Activated naive CD4-positive, alpha-beta T cell treated with Interleukin-2 at 50 U/mL for 16 hours (primary cell): Measurements from ENCODE around the gene POLG2.
"Not testable (repeated sequence)": the region's sequence is repeated elsewhere in the genome, so short reads cannot be mapped to it uniquely, and the experiment has no call there.

Experiments used
- DNase-seq: peaks from one replicate; pipeline ENCODE4 v3.0.0-alpha.2; 2020

The POLG2 gene

DNA sequence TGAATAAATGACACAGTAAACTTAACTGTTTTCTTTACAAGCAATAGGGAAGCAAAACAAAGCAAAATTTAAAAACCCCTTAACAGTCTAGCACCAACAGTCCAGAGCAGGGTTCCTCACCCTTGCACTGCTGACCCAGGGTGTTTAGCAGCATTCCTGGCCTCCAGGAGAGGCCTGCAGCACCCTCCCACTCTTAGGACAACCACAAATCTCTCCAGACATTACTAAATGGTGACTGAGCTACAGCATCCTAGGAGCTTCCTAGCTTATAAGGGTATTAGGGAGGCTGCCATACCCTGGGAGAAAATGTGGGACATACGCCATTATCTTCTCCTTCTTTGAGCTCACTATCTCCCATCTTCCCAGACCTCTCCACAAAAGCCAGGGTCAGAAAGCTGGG lies 15.9 kb downstream of the POLG2 start:
- DNase-seq, result no peak

DNA sequence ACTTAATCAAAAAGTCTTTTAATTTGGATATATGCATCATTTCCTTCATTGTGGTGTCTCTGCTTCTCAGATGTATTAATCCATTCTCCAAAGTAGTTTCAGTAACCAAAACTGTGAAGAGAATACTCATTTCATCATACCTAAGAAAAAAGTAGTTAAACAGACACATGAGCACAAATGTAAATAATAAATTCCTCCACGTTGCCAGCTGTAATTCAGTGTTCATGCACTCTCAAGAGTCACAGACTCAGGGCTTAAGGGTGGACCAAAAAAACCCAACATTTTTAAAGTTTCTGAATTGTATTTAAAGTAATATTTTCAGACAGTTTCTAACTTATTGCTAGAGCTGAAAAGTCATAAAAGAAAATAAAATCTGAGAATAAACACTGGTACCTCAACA lies 19.0 kb downstream of the POLG2 start:
- DNase-seq, result no peak

DNA sequence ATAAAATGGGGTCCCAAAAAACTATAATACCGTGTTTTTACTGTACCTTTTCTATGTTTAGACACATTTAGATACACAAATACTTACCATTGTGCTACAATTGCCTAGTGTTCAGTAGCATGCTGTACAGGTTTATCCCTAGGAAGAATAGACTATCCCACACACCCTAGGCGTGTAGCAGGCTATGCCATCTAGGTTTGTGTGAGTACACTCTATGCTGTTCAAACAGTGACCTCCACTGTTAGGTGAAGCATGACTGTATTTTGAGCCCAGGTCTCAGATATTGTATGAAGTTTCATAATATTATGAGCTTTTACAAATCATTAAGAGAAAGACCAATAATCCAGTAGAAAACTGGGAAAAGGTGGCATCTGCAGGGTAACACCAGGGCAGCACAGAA lies 24.3 kb downstream of the POLG2 start:
- no peak for DNase-seq

DNA sequence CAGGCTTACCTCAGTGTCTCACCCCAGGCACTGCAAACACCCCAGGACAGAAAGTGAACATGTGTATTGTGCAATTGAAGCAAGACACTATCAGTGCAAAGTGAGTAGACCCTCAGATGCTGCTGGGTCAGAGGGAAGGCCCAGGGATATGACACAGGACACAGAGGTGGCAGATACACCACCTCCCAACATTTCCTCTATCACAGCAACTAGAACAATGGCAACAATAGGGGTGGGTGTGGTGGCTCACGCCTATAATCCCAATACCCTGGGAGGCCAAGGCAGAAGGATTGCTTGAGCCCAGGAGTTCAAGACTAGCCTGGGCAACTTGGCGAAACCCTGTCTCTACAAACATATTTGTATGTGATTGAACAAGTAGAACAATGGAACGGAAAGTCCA lies 25.4 kb downstream of the POLG2 start:
- DNase-seq, result no peak

DNA sequence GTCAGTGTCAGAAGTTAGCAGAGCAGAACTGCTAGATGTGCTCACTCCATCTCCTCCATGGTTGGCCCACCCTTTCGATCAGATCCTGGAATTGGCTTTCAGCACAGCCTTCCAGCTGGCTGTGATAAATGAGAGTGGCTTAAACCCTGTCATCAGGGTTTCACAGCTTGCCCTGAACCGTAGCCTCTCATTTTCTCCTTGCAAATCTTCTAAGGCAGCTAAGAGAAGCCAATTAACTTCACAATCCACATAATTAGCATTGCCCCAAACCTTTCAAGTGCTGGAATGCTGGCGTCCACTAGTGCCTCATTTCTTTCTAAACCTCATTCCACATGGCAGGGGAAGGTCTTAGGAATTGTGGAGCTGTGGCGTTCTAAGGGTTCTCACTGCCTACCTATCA lies 26.2 kb downstream of the POLG2 start:
- DNase-seq, result no peak

DNA sequence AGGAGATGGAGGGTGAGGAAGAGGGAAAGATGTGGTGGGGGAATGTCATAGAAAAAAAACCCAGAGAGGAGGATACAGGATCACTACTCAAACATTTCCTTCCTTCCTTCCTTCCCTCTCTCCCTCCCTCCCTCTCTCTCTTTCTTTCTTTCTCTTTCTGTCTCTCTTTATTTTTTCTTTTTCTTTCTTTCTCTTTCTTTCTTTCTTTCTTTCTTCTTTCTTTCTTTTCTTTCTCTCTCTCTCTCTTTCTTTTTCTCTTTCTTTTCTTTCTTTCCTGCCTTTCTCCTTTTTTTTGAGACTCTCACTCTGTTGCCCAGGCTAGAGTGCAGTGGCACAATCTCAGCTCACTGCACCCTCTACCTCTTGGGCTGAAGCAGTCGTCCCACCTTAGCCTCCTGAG lies 30.0 kb downstream of the POLG2 start:
- not testable (repeated sequence) for DNase-seq

DNA sequence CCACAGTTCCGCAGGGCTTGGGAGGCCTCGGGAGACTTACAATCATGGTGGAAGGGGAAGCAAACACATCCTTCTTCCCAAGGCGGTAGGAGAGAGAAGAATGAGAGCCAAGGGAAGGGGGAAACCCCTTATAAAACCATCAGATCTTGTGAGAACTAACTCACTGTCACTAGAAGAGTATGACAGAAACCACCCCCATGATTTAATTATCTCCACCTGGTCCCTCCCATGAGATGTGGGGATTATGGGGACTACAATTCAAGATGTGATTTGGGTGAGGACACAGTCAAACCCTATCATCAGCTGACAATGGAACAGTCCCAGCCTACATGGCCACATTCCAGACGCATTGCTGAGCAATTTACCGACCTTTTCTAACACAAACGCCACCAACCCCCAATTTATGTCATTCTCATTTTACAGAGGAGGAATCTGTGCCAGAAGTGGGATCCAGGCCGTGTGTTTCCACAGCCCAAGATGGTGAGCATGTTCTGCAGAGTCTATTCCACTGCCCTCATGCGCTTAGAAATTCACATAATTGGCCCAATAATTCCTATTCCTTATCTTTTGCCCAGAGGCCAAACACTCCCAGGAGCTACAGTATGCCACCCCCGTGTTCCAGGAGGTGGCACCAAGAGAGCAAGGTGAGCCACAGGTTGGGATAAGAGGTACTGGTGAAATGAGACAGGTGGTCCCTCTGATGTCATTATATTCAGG lies 30.7 kb downstream of the POLG2 start:
- DNase-seq, result no peak

DNA sequence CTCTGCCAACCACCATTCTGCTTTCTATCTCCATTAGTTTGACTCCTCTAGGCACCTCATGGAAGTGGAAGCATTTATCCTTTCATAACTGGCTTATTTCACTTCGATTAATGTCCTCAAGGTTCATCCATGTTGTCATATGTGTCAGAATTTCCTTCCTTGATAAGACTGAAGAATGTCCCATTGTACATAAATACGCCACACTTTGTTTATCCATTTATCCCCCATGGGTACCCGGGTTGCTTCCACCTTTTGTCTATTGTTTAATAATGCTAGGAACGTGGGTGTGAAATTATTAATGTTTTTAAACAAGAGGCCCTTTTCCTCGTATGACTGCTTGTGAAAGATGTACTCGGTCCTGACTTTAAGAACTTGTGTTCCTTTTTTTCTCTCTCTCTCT lies 35.1 kb downstream of the POLG2 start:
- DNase-seq, result no peak

DNA sequence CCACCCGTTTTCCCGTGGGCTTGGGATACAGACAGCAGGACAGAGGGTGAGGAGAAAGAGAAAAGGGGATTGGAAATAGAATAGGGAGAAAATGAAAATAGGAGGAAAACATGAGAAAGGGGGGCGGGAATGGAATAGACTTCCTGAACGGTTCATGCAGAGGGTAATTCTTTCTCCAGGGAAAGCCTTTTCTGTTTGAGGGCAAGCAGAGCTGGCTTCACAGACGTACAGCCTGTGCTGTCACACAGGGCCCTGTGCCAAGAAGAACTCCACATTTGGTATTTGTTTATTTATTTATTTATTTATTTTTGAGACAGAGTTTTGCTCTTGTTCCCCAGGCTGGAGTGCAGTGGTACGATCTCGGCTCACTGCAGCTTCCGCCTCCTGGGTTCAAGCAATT lies 35.9 kb downstream of the POLG2 start:
- no peak for DNase-seq

DNA sequence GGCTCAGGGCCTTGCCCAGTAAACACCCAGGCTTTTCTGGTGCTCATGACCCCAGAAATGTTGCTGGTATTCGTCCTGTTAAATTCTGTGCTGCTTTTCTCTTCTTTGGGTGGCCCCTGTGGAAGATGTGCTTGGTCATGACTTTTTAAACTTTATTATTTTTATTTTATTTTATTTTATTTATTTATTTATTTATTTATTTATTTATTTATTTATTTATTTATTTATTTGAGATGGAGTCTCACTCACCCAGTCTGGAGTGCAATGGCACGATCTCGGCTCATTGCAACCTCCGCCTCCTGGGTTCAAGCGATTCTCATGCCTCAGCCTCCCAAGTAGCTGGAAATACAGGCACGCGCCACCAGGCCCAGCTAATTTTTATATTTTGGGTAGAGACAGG lies 37.0 kb downstream of the POLG2 start:
- DNase-seq, result not testable (repeated sequence)

DNA sequence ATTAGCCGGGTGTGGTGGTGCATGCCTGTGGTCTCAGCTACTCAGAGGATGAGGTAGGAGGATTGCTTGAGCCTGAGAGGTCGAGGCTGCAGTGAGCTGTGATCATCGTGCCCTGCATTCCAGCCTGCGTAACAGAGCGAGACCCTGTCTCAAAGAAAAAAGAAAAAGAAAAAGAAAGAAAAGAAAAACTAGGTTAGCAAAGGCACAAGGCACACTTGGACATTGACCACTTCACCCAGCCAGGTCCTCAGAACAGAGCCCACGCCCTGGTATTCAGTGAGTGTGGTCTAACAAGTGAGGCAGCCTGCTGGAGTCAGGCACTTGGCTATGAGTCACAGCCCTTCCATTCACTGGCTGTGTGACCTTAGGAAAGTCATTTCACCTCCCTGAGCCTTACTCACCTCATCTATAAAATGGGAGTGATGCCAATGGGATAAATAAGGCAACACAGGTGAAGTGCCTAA lies 37.5 kb downstream of the POLG2 start:
- DNase-seq, result no peak

DNA sequence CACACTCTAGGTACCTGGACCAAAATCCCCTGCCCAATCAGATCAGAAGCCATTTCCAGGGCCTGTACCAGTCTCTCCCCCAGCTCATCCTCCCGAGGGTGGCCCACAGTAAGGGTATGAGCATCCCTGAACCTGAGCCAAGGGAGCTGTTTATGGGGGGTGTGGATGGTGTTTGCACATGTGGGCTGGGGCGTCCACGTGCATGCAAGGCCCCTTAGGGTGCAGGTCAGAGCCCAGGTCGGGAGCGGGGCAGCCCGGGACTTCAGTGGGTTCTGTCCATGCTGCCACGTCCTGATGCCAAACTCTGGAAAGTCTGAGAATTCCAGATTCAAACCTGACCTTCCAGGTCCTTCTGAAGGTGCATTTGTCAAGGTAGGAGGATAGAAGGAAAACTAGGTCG lies 38.1 kb downstream of the POLG2 start:
- no peak for DNase-seq

DNA sequence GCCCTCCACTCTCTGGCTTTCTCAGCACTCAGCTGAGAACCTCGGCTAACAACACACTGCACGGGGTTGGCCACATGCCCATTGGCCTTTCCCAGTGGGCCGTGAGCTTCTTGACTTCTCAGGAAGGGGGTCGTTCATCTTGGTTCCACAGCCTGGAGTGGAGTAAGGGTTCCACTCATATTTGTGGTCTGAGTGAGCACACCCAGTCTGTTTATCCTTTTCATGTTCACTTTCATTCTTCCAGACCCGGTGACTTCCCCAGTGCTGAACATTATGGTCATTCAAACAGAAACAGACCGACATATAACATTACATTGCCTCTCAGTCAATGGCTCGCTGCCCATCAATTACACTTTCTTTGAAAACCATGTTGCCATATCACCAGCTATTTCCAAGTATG lies 39.7 kb downstream of the POLG2 start:
- DNase-seq, result no peak

DNA sequence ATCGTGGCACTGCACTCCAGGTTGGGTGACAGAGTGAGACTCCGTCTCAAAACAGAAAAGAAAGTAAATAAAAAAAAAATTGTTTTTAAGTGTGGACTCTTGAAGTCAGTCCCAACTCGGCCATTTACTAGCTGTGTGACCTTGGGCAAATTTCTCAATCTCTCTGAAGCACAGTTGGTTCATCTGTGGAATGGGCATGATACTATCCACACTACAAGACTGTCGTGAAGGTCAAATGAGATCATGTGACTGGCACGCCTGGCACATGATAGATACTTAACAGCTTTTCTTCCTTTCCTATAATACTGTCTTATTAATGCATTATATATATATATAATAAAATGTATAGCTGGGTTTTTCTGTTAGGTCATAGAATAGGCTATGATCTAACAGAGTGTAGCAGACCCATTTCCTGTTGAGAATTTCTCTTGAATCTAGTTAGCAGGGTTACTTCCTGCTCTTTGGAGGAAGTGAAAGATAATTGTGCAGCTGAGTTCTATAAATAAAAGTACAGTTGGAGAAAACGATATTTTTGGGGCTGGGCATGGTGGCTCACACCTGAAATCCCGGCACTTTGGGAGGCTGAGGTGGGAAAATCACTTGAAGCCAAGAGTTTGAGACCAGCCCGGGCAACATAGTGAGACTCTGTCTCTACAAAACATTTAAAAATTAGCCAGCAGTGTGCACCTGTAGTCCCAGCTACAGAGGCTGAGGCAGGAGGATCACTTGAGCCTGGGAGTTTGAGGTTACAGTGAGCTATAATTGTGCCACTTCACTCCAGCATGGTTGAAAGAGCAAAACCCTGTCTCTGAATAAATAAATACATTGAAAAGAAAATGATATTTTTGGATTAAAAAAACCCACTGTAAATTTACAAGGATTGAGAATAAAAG lies 40.6 kb downstream of the POLG2 start:
- no peak for DNase-seq

DNA sequence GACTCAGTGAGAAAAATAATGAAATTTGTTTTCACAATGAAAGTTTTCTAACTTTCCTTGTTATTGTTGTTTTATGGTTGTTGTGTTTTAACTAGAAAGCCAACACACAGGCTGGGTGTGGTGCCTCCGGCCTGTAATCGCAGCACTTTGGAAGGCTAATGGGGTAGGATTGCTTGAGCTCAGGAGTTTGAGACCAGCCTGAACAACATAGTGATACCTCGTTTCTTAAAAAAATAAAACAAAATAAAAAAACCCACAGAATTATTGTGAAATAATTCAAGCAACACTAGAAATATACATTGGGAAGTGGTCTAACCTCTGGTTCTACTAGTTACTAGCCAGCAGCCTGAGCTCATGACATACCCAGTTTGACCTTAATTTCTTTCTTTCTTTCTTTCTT lies 47.3 kb downstream of the POLG2 start:
- DNase-seq, result no peak

DNA sequence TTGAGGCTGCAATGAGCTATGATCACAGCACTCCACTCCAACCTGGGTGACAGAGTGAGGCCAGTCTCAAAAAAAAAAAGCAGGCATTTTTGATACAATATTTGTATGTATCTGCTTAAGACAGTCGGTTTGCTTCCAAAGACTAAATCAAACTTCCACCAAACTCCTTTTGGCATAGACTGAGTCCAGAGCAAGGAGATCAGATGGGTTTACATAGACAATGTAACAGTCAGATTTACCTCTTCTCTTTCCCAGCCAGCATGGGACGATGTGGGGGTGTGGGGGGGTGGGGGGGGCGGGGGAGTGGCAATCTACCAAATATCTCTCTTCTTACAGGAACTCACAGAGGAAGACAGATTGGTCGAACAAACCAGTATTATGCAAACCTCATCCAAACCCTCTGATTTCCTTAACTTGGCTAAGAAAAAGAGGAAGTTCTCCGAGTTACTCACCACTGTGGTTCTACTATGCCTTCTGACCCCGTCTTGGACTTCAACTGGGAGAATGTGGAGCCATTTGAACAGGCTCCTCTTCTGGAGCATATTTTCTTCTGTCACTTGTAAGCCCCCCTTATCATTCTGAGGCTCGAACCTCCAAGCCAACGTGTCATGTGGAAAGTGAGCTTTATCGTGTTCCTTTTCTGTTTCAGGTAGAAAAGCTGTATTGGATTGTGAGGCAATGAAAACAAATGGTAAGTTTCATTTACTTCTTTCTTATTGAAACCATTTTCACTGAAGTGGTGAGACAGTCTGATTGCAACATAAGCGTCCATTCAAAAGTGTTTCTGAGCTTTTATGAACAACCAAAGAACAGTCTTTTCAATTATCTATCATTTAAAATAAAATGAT lies 48.0 kb downstream of the POLG2 start, which contains the start of gene MILR1:
TSS of gene MILR1 (plus strand) at position 451 of the 848 bp plus-strand sequence. CDS start at position 505, 54 bp downstream.
- DNase-seq, result no peak

DNA sequence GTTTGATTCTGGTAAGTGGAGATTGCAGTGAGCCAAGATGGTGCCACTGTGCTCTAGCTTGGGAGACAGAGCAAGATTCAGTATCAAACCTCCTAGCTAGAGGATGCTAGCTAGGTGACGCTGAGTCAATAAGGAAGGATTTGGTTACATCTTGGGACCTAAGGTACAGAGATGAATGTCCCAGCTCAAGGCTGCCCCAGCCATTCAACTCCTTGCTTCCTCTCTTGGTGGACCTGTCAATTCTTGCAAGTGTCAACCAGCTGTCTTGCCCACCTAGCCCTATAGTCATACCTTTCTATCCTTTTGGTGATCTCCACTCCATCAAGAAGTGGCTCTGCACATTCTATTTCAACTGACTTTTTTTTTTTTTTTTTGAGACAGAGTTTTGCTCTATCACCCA lies 49.3 kb downstream of the POLG2 start:
- no peak for DNase-seq

DNA sequence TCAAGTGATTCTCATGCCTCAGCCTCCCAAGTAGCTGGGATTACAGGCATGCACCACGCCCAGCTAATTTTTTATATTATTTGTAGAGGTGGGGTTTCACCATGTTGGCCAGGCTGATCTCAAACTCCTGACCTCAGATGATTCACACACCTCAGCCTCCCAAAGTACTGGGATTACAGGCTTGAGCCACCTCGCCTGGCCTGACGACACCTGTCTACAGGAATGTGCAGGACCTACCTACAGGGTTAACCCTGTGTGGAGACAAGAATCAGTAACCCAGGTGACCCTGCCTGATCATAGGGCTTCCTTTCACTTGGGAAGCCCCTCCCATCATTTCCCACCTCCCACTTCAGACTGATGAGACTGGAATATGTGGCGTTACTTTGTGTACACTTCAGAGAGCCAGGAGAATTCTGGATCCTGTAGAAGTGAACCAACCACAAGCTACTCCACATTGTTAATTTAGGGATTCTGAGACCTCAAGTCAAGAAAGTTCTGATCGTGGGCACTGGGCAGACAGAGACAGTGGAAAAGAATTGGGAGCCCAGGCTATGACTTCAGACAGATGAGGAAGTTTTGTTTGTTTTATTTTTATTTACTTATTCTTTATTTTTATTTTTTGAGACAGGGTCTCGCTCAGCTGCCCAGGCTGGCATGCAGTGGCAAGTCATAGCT lies 53.6 kb downstream of the POLG2 start:
- DNase-seq, result no peak

DNA sequence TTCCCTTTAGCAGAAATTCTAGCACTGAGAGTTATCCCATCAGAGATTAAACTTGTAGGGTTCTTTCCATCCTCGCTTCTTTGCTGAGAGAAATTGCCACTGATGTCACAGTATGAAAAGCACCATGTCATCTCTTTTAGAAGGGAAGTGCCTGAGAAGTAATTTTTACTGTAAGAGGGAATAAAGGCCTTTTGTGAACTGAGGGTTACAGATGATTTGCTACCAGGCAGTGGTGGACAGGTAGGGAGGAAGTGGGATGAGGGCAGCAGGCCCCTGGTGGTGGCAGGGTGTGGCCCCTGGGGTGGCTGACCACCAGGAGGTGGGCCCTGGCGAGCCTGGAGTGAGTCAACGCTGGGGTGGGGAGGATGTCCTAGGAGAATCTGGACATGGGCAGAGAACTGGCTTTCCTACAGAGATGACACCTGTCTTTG lies 54.3 kb downstream of the POLG2 start:
- no peak for DNase-seq

DNA sequence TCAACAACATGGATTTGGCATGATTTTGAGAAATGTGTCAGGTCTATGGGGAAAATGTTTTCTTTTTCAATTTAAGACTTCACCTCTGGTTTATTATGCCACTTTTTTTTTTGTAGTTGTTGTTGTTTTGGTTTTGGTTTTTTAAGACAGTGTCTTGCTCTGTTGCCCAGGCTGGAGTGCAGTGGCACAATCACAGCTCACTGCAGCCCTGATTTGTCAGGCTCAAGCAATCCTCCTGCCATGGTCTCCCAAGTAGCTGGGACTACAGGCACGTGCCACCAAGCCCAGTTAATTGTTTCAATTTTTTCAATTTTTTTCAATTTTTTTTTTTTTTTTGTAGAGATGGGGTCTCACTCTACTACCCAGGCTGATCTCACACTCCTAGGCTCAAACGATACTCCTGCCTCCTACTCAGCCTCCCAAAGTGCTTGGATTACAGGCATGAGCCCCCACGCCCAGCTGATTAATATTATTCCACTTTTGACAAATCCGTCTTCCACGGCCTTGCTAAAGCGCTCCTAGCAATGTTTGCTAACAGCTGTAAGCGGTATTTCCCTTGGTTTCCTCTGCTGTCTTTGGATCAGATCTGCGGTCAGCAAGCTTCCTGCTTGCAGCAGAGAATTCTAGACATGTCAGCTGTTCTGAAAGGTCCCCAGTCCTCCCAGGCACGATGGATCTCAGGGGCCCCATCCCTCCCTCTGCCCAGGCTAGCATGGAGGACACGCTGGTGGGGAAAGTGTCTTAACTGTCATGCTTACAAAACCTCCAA lies 54.9 kb downstream of the POLG2 start:
- peak; percentile 8 for DNase-seq

DNA sequence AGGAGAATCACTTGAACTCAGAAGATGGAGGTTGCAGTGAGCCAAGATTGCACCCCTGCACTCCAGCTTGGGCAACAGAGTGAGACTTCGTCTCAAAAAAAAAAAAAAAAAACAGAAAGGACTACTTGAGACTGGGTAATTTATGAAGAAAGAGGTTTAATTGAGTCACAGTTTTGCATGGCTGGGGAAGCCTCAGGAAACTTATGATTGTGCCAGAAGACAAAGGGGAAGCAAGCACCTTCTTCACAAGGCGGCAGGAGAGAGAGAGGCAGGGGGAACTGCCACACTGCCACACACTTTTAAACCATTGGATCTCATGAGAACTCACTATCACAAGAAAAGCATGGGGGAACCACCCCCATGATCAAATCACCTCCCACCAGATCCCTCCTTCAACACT lies 56.9 kb downstream of the POLG2 start:
- DNase-seq, result no peak

DNA sequence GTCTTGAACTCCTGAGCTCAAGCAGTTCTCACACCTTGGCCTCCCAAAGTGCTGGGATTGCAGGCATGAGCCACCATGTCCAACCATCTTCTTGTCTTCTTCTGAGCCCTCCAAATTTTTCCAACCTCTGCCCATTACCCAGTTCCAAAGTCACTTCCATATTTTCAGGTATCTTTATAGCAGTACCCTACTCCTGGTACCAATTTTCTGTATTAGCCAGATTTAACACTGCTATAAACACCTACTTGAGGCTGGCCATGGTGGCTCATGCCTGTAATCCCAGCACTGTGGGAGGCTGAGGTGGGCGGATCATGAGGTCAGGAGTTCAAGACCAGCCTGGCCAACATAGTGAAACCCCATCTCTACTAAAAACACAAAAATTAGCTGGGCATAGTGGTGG lies 57.3 kb downstream of the POLG2 start:
- not testable (repeated sequence) for DNase-seq
